GM12873 (cell line): ENCODE data around the gene GMDS.

ENCODE experiments used
- TF ChIP-seq, protein P1 (sequence below): IDR thresholded peaks from 2 replicates; pipeline ENCODE4 v1.5.1; 2012; ENCODE audit warnings: low read depth, mild to moderate bottlenecking, moderate library complexity, low read length, control low read depth; ENCODE audit not compliant: insufficient read depth; ENCODE audit errors: missing control alignments

Gene GMDS

DNA sequence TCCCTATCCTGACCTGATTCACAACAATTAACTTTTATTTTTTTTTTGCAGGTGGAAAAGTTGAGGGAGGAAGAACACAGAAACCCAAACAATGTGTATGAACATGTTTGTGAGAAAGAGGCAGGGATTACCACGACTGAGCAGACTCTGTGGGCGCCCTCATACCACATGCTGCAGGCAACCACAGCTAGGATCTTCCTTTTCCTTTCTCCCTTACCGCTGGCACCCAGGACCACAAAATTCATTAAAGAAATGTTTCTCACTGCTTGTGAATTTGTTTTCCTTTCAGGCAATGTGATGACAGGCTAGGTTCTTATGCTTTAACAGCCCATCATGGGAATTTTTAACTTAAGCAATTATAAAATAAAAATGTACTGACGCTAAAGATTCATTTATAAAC lies 287.1 kb downstream of the GMDS start:
- TF ChIP-seq, protein P1, sequence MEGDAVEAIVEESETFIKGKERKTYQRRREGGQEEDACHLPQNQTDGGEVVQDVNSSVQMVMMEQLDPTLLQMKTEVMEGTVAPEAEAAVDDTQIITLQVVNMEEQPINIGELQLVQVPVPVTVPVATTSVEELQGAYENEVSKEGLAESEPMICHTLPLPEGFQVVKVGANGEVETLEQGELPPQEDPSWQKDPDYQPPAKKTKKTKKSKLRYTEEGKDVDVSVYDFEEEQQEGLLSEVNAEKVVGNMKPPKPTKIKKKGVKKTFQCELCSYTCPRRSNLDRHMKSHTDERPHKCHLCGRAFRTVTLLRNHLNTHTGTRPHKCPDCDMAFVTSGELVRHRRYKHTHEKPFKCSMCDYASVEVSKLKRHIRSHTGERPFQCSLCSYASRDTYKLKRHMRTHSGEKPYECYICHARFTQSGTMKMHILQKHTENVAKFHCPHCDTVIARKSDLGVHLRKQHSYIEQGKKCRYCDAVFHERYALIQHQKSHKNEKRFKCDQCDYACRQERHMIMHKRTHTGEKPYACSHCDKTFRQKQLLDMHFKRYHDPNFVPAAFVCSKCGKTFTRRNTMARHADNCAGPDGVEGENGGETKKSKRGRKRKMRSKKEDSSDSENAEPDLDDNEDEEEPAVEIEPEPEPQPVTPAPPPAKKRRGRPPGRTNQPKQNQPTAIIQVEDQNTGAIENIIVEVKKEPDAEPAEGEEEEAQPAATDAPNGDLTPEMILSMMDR = no peak

DNA sequence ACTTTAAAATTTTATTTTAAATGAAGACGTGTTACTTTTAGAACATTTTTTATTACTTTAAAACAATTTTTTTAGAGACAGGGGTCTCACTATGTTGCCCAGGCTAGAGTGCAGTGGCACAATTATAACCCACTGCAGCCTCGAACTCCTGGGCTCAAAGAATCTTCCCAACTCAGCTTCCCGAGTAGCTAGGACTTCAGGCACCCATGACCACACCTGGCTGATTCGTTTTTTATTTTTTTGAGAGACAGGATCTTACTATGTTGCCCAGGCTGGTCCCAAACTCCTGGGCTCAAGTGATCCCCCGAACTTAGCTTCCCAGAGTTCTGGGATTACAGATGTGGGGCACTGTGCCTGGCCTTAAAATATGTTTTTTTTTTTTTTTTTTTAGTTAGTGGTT lies 287.7 kb downstream of the GMDS start:
- TF ChIP-seq, protein P1 = no peak

DNA sequence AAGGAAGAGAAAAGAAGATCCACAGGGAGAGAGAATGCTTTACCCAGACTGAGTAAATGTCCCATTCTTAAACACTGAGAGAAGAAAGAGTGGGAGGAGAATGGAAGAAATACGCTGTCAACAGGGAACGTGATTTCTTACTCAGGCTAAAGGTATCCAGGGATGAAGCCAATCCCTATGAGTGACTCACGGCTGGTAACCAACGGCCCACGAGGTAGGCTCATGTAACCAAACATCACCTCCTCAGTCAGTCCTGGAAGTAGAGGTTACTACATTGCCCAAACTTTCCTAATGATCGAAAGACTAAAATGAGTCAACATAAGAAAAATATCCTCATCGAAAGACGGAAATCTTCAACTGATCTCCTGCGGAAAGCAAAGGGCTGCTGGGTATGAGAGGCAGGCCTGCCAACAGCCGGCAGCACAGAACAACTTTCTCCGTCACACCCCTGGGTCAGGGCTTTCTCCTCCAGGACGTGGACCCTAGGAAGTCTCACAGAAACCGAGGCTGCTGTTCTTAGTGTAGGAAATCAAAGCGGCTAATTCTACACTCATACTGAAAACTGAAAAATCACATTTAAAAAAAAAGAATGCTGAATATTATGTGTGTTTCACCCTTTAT lies 292.6 kb downstream of the GMDS start:
- TF ChIP-seq, protein P1 = no peak

DNA sequence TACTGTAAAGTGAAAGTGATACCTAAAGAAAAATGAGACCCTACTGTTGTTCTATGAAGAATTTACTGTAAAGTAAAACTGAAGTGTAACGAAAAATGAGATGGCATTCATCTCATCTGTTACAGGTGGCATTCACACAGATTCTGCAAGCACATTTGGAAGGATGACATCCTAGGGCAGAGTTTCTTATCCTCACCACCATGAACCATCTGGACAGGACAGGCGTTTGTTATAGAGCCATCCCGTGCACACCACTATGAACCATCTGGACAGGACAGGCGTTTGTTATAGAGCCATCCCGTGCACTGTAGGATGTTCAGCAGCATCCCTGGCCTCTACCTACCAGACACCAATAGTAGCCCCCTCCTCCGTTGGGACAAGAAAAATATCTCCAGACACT lies 294.8 kb downstream of the GMDS start:
- TF ChIP-seq, protein P1 = no peak

DNA sequence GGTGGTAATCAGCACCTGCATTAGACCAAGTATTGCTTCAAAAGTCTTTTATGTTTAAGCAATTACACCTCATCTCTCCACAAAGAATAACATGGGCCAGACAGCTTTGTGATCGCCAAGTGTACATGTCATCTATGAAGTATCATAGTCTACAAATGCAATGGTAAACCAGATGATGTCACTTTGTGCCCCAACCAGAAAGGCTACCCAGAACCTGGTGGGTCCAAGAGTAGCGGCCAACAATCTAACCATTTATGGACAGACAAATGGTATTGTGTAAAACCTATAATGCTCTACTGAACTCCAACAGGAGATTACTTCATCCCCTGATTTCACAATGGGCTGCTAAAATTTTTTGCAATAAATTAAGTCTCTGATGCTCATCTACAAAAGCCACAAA lies 295.9 kb downstream of the GMDS start:
- TF ChIP-seq, protein P1 = no peak

DNA sequence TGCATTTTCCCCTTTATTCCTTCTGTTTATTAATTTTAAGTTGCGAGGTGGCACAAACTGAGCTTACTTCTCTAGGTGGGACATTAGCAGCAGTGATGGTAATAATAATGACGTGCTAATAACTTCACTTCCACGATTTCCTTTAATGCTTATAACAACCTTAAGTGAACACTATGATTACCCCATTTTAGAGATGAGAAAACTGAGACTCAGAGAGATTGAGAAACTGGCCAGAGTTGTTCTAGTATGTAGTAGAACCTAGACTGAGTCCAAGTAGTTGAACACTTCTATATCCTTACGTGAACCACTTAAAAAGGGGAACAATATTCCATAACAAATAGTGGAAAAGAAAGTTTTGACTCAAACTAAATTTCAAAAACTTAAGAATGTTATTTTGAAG lies 297.5 kb downstream of the GMDS start:
- TF ChIP-seq, protein P1 = no peak

DNA sequence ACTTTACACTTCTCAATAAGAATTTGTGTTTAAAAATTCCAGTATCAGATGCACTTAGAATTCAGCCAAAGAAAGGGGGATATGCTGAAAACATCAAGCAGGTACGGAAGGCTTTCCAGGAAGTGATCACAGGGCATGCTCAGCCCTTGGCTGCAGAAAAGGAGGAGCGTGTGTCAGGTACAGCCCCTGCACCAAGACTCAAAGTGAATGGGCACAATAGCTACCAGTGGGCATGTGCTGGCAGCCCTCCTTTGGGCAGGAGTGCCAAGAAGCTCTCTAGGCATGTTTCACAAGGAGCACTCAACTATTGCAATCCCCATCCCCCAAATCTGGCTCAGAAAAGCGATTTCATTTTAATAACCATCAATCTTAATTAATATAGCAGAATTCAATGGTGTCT lies 298.8 kb downstream of the GMDS start:
- TF ChIP-seq, protein P1 = no peak
